ENCODE measurements around the gene SMARCC1.
"Not testable (repeated sequence)": the region's sequence is repeated elsewhere in the genome, so short reads cannot be mapped to it uniquely, and the experiment has no call there.

Gene SMARCC1

GRCh38 chr3:47766186-47766585 is 15.5 kb downstream of the SMARCC1 start:
- DNase-seq = no peak

GRCh38 chr3:47762233-47762632 is 19.5 kb downstream of the SMARCC1 start:
- DNase-seq = no peak

- DNase-seq = no peak
Measured at GRCh38 chr3:47761046-47761445, 20.6 kb downstream of the SMARCC1 start.

- not testable (repeated sequence) for DNase-seq
Measured at GRCh38 chr3:47760207-47760606, 21.5 kb downstream of the SMARCC1 start.

GRCh38 chr3:47758261-47759025 is 23.2 kb downstream of the SMARCC1 start:
- DNase-seq = no peak

- DNase-seq = no peak
Measured at GRCh38 chr3:47752716-47753115, 29.0 kb downstream of the SMARCC1 start.

- DNase-seq = not testable (repeated sequence)
Measured at GRCh38 chr3:47750811-47751354, 30.8 kb downstream of the SMARCC1 start.

- DNase-seq = no peak
Measured at GRCh38 chr3:47747558-47747957, 34.1 kb downstream of the SMARCC1 start.

- no peak for DNase-seq
Measured at GRCh38 chr3:47746264-47746663, 35.4 kb downstream of the SMARCC1 start.

- DNase-seq = no peak
Measured at GRCh38 chr3:47743855-47744254, 37.8 kb downstream of the SMARCC1 start.

GRCh38 chr3:47743352-47743751 is 38.3 kb downstream of the SMARCC1 start:
- not testable (repeated sequence) for DNase-seq

GRCh38 chr3:47741925-47742324 is 39.8 kb downstream of the SMARCC1 start:
- DNase-seq = no peak

- DNase-seq = no peak
Measured at GRCh38 chr3:47732143-47732542, 49.5 kb downstream of the SMARCC1 start.

GRCh38 chr3:47731061-47731460 is 50.6 kb downstream of the SMARCC1 start:
- no peak for DNase-seq

- no peak for DNase-seq
Measured at GRCh38 chr3:47722859-47723258, 58.8 kb downstream of the SMARCC1 start.

GRCh38 chr3:47717448-47717847 is 64.2 kb downstream of the SMARCC1 start:
- not testable (repeated sequence) for DNase-seq

GRCh38 chr3:47716656-47717055 is 65.0 kb downstream of the SMARCC1 start:
- DNase-seq = no peak

- DNase-seq = no peak
Measured at GRCh38 chr3:47715928-47716327, 65.8 kb downstream of the SMARCC1 start.

GRCh38 chr3:47714606-47715005 is 67.1 kb downstream of the SMARCC1 start:
- no peak for DNase-seq

GRCh38 chr3:47713655-47714054 is 68.0 kb downstream of the SMARCC1 start:
- no peak for DNase-seq

GRCh38 chr3:47712398-47712797 is 69.3 kb downstream of the SMARCC1 start:
- no peak for DNase-seq

GRCh38 chr3:47711596-47711995 is 70.1 kb downstream of the SMARCC1 start:
- no peak for DNase-seq

- DNase-seq = no peak
Measured at GRCh38 chr3:47705391-47705790, 76.3 kb downstream of the SMARCC1 start.

- no peak for DNase-seq
Measured at GRCh38 chr3:47704237-47704612, 77.5 kb downstream of the SMARCC1 start.

GRCh38 chr3:47701388-47701787 is 80.3 kb downstream of the SMARCC1 start:
- DNase-seq = no peak
